Endometrial microvascular endothelial cells (primary cell): ENCODE results near the gene PTPRM. TPM values are rescaled to one million over a fixed set of nuclear protein-coding genes. Genes with fewer than 3 reads are reported as not detected.

Experiments
- in situ Hi-C: cut with HindIII; loops from 2 replicates; pipeline ENCODE4 v1.10.0; 2017; ENCODE audit warnings: low sequenced_read_pairs, low pct_unique_long_range_greater_than_20kb; ENCODE audit errors: inconsistent ontology term
- total RNA-seq: library from RNA; depleted of rRNA; stranded (reverse); fragments of >200 nt; gene quantifications from one replicate; pipeline ENCODE4 v1.2.3, GENCODE V29; 2015; ENCODE audit errors: inconsistent ontology term

Gene PTPRM
- total RNA-seq, 1 donor from 2014 or later: 59.6 TPM

GRCh38 chr18:7977897-7978296 lies 410.8 kb downstream of the PTPRM start:
- in situ Hi-C loops: no loop called here

DNA sequence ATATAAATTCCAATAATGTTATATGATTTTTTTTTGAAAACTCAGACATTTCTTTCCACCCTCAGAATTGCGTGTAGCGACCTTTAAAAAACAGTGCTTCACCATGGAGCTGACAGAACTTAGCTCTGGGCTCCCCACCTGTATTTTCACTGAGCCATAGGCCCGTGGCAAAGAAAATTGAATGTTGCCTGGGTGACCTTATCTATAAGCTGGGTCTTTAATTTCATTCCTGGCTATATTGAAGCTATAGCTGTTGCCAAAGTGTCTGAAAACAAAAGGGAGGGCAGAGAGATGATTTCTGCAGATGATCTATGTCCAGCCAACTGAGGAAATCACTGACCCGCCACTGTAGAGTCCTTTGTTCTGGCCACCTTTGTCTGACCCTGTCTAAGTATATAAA lies 411.7 kb downstream of the PTPRM start:
- in situ Hi-C loops: no loop called here

GRCh38 chr18:7979714-7980113 lies 412.6 kb downstream of the PTPRM start:
- in situ Hi-C loops: no loop called here

- in situ Hi-C loops: no loop called here
Measured at GRCh38 chr18:7980136-7980535, 413.0 kb downstream of the PTPRM start.

- in situ Hi-C loops: no loop called here
Measured at GRCh38 chr18:7980656-7981055, 413.5 kb downstream of the PTPRM start.

GRCh38 chr18:7982216-7982615 lies 415.1 kb downstream of the PTPRM start:
- in situ Hi-C loops: no loop called here

DNA sequence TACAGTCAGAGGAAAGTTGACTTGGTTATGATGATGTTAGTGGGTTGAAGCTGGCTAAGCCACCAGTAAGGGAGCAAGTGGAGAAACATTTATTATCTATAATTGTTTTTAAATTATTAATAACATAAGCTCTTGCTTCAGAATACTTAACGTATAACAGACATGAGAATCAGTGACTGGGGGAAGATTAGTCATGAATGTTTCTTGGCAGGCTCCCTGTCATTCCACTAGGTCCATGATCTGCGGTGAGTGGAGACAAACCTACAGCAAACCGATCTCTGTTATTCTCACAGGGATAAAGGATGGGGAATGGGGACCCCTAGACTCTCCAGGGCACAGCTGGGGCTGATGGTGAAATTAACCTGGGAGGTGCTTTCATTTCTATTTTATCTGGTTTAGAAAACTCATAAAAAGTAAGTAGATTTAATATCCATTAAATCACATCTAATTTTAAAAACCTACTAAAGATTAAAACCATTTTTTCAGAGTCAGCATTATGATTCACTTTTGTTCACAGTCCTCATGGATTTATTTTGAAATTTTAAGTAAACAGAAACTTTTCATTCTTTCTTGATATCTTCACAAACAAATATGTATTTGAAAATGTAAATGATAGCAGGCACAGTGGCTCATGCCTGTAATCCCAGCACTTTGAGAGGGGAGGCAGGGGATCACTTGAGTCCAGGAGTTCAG lies 420.3 kb downstream of the PTPRM start:
- in situ Hi-C loops: no loop called here

DNA sequence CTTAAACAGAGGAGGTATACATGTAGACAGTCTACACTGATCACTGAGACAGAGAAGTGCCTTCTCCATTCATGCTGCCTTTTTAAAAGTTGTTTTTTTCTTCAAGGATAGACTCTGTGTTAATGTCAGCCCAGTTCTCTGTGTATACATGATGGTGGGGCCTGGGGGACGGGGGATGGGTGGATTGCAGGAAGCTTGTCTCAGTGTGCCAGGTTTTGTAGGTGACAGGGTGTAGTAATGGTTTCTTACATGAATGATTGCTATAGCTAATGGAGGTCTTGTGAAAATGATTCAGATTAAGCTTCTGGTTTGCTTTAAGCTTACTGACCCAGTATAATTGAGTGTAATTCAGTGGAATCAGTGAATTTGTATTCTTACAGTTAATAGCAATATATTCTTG lies 423.6 kb downstream of the PTPRM start:
- in situ Hi-C loops: no loop called here

DNA sequence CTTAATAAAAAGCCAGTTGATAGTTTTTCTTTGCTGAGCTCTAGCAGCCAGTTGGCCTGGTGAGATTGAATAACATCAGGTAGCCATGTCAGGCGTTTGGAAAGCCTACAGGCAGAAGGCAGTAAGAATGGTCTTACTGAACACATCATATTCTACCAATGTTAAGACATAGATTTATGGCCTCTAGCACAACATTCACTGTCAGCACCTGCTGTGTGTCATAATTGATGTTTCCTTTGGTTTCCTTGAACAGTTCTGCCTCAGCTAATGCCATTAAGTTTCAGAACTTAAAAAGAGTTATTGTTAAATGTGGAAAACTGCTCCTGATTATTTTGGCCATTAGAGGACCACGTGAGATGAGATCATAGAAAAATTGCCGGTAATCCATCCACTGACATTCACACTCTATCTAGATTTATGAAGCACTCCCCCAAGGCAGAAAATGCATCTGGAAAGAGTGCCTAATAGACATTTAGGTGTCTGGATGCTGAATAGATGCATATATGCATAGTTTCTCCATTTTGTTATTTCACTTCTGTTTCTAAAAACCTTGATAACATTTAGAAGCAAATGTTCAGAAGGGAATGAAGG lies 434.7 kb downstream of the PTPRM start:
- in situ Hi-C loops: no loop called here

DNA sequence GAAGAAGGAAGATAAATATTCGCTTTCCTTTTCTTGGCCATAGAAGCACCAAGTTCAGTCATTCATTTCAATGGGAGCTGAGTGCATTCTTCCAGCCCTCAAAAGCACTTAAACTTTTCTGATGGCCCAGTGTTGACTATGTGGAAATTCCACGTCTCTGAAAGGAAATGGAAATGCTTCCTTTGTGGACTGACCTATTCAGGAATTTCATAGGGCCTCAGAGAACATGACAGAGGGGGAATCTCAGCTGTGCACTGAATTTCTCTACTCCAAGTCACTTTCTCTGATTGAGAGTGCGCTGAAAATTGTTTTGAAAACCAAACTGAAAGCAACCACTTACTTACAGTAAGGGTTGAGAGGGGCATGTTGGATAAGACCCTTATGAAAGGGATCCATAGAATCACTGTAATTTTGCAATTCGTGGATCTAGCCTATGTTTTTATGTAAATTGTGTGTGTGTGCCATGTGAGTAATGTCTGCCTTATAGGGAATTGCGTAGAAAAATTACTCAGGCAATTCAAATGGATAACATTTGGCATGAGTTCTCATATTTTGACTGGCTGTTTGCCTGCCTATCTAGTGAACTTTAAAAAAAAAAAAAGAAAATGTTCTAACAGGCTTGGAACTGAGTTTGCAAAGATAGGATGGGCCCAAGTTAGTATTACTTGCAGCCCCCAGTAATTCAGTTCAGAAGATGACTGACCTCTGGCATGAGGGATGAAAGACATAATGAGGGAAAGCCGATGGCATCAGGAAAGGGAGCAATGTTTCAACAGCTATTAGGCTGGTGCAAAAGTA lies 437.0 kb downstream of the PTPRM start:
- in situ Hi-C loops: no loop called here

GRCh38 chr18:8004792-8005191 lies 437.7 kb downstream of the PTPRM start:
- in situ Hi-C loops: no loop called here

DNA sequence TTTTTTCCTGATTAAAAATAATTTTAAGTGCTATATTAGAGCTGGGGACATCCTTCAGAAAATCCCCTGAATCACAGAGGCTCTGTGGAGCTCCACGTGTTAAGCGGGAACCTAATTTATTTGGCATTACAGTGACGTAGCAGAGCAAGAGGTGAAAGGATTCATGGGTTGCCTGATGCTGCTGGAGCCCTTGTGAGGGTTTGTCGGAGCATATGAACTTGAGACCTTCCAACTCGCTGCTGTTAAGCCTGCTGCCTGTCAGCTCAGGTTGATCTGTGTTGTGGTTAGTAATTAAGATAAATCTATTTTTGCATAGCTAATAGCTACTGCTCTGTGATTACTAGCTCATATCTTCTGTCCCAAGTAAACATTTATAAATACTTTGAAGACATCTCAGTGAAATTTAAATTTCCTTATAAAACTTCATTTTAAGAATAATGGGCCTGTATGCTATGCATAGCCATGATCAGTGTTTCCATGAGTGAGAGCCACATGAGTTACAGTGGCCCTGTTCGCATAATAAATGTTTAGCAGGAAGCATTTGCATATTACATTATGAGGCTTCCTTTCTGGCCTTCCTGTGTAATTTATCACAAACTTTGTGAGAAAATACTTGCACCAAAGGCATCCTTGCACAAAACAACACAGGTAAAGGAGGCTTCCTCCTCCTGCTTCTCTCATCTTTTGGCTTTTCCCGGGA lies 438.9 kb downstream of the PTPRM start:
- in situ Hi-C loops: no loop called here

DNA sequence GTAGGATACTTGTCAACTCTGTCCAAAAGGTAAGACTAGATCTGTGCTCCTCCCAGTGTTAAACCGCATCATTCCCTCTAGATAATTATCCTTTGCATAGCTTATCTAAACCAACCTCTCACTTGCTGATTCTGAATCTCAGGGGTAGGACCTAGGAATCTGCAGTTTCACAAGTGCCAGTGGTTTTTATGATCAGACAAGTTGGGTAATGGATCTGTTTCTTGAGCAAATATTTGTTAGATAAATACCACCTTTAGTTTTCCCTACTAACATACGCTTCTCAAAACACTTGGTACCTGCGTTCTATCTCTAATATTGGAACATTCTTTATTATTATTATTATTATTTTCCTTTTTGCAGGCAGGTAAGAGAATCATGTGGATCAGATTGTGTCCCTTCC lies 439.9 kb downstream of the PTPRM start:
- in situ Hi-C loops: no loop called here

GRCh38 chr18:8008033-8008432 lies 440.9 kb downstream of the PTPRM start:
- in situ Hi-C loops: no loop called here

DNA sequence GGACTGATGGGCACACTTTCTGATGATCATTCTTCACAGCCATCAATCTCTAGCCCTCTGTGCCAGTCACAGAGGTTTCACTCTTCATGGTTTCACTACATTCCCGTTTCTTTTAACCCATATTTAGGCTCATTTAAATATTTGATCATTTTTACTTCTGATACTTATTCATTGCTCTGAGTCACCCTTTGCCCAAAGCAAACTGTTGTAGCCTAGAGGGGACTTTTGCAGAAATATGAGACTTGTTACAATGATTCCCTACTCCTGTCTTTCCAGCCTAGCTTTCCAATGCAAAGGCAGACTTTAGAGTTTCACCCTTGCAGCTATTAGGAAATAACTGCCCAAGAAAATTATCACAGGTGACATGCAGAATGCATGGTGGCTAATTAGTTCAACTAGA lies 444.2 kb downstream of the PTPRM start:
- in situ Hi-C loops: no loop called here

DNA sequence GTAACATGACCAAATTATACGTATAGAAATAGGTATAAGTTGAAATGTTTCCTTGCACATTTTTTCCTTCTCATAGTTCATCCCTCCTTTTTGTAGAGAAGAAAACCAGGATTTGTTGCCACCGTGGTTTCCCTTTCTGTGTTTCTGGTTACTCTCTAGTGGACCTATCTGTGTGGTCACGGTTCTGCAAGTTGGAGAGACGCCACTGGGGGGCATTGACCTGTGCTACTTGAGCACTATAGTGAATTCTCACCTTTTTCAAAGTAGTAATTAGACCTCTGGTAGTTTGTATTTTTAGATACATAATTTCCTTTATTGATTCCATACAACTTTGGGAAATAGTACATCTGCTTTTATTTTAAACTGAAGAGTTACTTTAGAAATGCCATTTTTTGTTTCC lies 444.8 kb downstream of the PTPRM start:
- in situ Hi-C loops: no loop called here

- in situ Hi-C loops: no loop called here
Measured at GRCh38 chr18:8018701-8019331, 451.7 kb downstream of the PTPRM start.

DNA sequence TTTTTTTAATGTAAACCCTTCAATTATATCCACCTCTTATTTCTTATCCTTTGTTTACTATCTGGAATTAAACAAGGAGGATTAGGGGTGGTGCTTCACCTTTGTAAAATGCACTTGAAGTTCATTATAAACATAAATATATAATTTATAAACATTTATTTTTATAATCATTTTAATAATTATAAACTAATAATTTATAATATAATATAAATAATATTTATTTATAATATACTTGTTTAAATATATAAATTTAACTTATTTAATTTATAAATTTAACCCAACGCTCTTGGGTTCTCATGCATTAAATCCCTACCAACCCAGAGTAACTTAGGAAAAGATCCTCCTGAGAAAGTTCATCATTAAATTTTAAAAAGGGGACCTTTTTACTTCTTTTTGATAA lies 452.5 kb downstream of the PTPRM start:
- in situ Hi-C loops: no loop called here

- in situ Hi-C loops: no loop called here
Measured at GRCh38 chr18:8020132-8020846, 453.2 kb downstream of the PTPRM start.
